Parathyroid adenoma (tissue), 2 donors: ENCODE data around the gene DLGAP4.

Source experiments
- H2AFZ ChIP-seq: fragments of 300-600 bp; sonication (generic); one replicate; pipeline ENCODE4 v1.7.0; 2017; ENCODE audit warnings: antibody characterized with exemption, mild to moderate bottlenecking
- H3K27ac ChIP-seq: fragments of 300-600 bp; sonication (generic); one replicate; pipeline ENCODE4 v1.7.0; 2017
- H3K27me3 ChIP-seq: fragments of 300-600 bp; sonication (generic); one replicate; pipeline ENCODE4 v1.7.0; 2017; ENCODE audit warnings: low read length; ENCODE audit not compliant: control insufficient read depth, insufficient read depth
- H3K36me3 ChIP-seq: fragments of 300-600 bp; sonication (generic); one replicate; pipeline ENCODE4 v1.7.0; 2017; ENCODE audit warnings: low read length; ENCODE audit not compliant: control insufficient read depth, insufficient read depth
- H3K4me1 ChIP-seq: fragments of 300-600 bp; sonication (generic); one replicate; pipeline ENCODE4 v1.7.0; 2017; ENCODE audit warnings: control low read depth
- H3K4me2 ChIP-seq: fragments of 300-600 bp; sonication (generic); one replicate; pipeline ENCODE4 v1.7.0; 2017; ENCODE audit warnings: low read length
- H3K4me3 ChIP-seq: fragments of 300-600 bp; sonication (generic); one replicate; pipeline ENCODE4 v1.7.0; 2017; ENCODE audit warnings: low read depth, low read length
- H3K79me2 ChIP-seq: fragments of 300-600 bp; sonication (generic); one replicate; pipeline ENCODE4 v1.7.0; 2017; ENCODE audit warnings: control low read depth
- H3K9ac ChIP-seq: fragments of 300-600 bp; sonication (generic); one replicate; pipeline ENCODE4 v1.7.0; 2017; ENCODE audit warnings: mild to moderate bottlenecking
- H3K9me3 ChIP-seq: fragments of 300-600 bp; sonication (generic); one replicate; pipeline ENCODE4 v1.7.0; 2017; ENCODE audit warnings: low read length; ENCODE audit not compliant: control insufficient read depth
- CTCF ChIP-seq: fragments of 300-600 bp; sonication (generic); IDR thresholded peaks from one replicate; pipeline ENCODE4 v1.7.0; 2017; ENCODE audit warnings: antibody characterized with exemption, mild to moderate bottlenecking
- donor health status: primary hyperparathyroidism.

DLGAP4 gene

GRCh38 chr20:36527331-36528125 lies 221.4 kb downstream of the DLGAP4 start:
- Histone ChIP-seq H3K9ac (no peak overlapping the region), H3K27ac (no peak overlapping the region), H3K9me3 (no peaks in the 10 kb centered on the region), H3K36me3 (no peaks in the 10 kb centered on the region), H3K4me3 (no peak overlapping the region), H3K4me1 (no peaks in the 10 kb centered on the region), H3K79me2 (no peaks in the 10 kb centered on the region), H3K27me3 (no peaks in the 10 kb centered on the region), H3K4me2 (no peak overlapping the region), H2AFZ (no peak overlapping the region)
- TF ChIP-seq CTCF, result no peak

- Histone ChIP-seq H3K79me2 (no peaks in the 10 kb centered on the region), H3K36me3 (no peaks in the 10 kb centered on the region), H3K9me3 (no peaks in the 10 kb centered on the region), H3K27ac (no peak overlapping the region), H3K27me3 (no peaks in the 10 kb centered on the region), H3K4me3 (no peak overlapping the region), H3K9ac (no peak overlapping the region), H3K4me1 (no peaks in the 10 kb centered on the region), H2AFZ (no peak overlapping the region), H3K4me2 (no peak overlapping the region)
- TF ChIP-seq CTCF, result no peak
These were observed 222.2 kb downstream of the DLGAP4 start for GRCh38 chr20:36528176-36528874.

- Histone ChIP-seq H3K79me2 (no peaks in the 10 kb centered on the region), H3K36me3 (no peaks in the 10 kb centered on the region), H3K27ac (no peak overlapping the region), H3K9me3 (no peaks in the 10 kb centered on the region), H3K4me2 (no peak overlapping the region), H3K9ac (no peak overlapping the region), H2AFZ (no peak overlapping the region), H3K27me3 (no peaks in the 10 kb centered on the region), H3K4me1 (no peaks in the 10 kb centered on the region), H3K4me3 (no peak overlapping the region)
- TF ChIP-seq CTCF, result no peak
These were observed 222.8 kb downstream of the DLGAP4 start for GRCh38 chr20:36528875-36529417.

- H3K4me2 ChIP-seq, result no peak overlapping the region
- TF ChIP-seq CTCF, result no peak
- no peaks in the 10 kb centered on the region for H3K79me2 ChIP-seq
- no peak overlapping the region for H3K9ac ChIP-seq
- H2AFZ ChIP-seq, result no peak overlapping the region
- no peaks in the 10 kb centered on the region for H3K27me3 ChIP-seq
- no peak overlapping the region for H3K4me3 ChIP-seq
- H3K36me3 ChIP-seq, result no peaks in the 10 kb centered on the region
- no peak overlapping the region for H3K27ac ChIP-seq
- H3K9me3 ChIP-seq, result no peaks in the 10 kb centered on the region
- H3K4me1 ChIP-seq, result no peaks in the 10 kb centered on the region
These were observed 226.2 kb downstream of the DLGAP4 start for GRCh38 chr20:36532388-36532787.
